Lower leg skin (tissue), 4 donors: ENCODE data around the gene DHX34. TPM values are rescaled to one million over a fixed set of nuclear protein-coding genes. Genes with fewer than 3 reads are reported as not detected.
A peak's percentile ranks its signal among the peaks of the same experiment; 100 is the strongest.

Source experiments
- DNase-seq, 2 donors: peaks; one replicate each; pipeline ENCODE4 v3.0.0-alpha.2; 2019; ENCODE audit warnings: low spot score in 2 of 2
- H3K4me3 ChIP-seq: fragments of 200-600 bp; sonication (generic); 2 replicates; pipeline ENCODE4 v1.5.1; 2017; ENCODE audit warnings: mild to moderate bottlenecking, low read depth; ENCODE audit not compliant: poor library complexity, severe bottlenecking
- CTCF ChIP-seq, 3 donors: fragments of 450-650 bp; IDR thresholded peaks; one replicate each; pipeline ENCODE4 v1.5.1; 2016; ENCODE audit warnings: antibody characterized with exemption in 3 of 3, mild to moderate bottlenecking in 3 of 3, moderate library complexity in 2 of 3
- POLR2A ChIP-seq, 2 donors: fragments of 450-650 bp; IDR thresholded peaks; one replicate each; pipeline ENCODE4 v1.6.1; 2016 to 2017; ENCODE audit warnings: antibody characterized with exemption in 2 of 2, mild to moderate bottlenecking in 1 of 2, moderate library complexity in 1 of 2
- WGBS, 2 donors: methylation state at CpG; one replicate each; pipeline ENCODE4 v1.1.5; 2018; 5-methylcytosine and 5-hydroxymethylcytosine counted together
- intact Hi-C: fragments of 100-400 bp; cut with DNase I; formaldehyde crosslinking; loops from one replicate; pipeline ENCODE4 v1.15.0; 2023; ENCODE audit warnings: low total_unique reads
- total RNA-seq, 4 donors: library from RNA; depleted of rRNA; stranded (reverse); fragments of >200 nt; gene quantifications; one replicate each; pipeline ENCODE4 v1.1.0, GENCODE V29; 2016

The DHX34 gene
- total RNA-seq, 4 donors from 2014 or later = 11.1 to 28.7 (median 18.9) TPM

- 80 to 82% methylated on average over 10 of the region's 10 CpGs for WGBS, 2 donors
- no peak for DNase-seq
- H3K4me3 ChIP-seq = no peak overlapping the region
- no peak for TF ChIP-seq CTCF (IDR thresholded peaks at IDR 0.05)
- no peak for TF ChIP-seq POLR2A (IDR thresholded peaks at IDR 0.05)
- intact Hi-C loops = no loop called here
Measured at GRCh38 chr19:47313754-47314295, 35.3 kb upstream of the DHX34 start.

DNA sequence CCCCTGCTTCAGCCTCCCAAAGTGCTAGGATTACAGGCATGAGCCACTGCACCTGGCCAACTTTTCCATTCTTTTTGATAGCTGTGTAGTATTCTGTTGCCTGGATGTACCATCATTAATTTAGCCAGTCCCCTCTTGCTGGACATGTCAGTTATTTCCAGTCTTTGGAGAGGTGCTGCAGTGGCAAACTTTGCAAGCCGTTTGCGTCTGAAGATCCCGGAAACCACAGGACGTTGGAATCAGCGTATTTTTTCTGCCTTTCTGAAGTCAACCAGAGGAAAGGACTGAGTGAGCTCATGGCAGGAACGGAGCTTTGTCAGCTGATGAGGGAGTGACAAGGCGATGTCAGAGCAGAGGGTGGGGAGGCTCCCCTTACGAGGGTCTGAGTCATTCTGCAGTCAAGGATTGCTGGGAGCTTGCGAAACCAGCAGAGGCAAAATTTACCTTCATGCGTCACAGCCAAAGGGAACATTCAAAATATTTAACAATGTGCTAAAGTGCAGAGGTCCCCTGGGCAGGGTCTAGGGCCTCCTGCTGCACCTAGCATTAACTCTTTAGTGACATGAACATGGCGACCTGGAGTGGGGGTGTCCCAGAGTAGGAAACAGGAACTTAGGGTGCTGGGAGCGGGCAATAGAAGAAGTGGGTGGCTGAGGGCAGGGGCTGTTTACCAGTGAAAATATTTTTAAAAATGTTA is 33.8 kb upstream of the DHX34 start:
- 31 to 40% methylated on average over 12 of the region's 12 CpGs for WGBS, 2 donors
- no peak for TF ChIP-seq POLR2A (IDR thresholded peaks at IDR 0.05)
- no peak for TF ChIP-seq CTCF (IDR thresholded peaks at IDR 0.05)
- no peak overlapping the region for H3K4me3 ChIP-seq
- intact Hi-C loops = no loop called here
- peak; percentile 86 to 94 for DNase-seq

DNA sequence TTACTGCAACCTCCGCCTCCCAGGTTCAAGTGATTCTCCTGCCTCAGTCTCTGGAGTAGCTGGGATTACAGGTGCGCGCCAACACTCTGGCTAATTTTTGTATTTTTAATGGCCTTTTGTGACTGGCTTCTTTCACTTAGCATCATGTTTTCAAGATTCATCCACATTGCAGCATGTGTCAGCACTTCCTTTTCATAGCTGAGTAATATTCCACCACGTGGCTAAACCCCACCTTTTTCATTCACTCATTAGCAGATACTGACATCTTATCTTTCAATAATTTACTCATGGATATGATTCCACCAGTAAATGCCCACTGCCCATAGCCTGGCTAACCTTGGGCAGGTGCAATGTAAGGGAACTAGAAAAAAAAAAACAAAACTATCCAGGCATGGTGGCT is 32.6 kb upstream of the DHX34 start:
- intact Hi-C loops = no loop called here
- TF ChIP-seq CTCF (IDR thresholded peaks at IDR 0.05) (no peak), POLR2A (IDR thresholded peaks at IDR 0.05) (no peak)
- 88 to 90% methylated on average over 4 of the region's 4 CpGs for WGBS, 2 donors
- H3K4me3 ChIP-seq = no peak overlapping the region
- no peak for DNase-seq

- TF ChIP-seq CTCF (IDR thresholded peaks at IDR 0.05) (no peak), POLR2A (IDR thresholded peaks at IDR 0.05) (no peak)
- intact Hi-C loops = no loop called here
- WGBS, 2 donors = 91 to 94% methylated on average over 46 of the region's 46 CpGs
- DNase-seq = no peak
- no peak overlapping the region for H3K4me3 ChIP-seq
Measured at GRCh38 chr19:47319923-47320871, 28.9 kb upstream of the DHX34 start.

DNA sequence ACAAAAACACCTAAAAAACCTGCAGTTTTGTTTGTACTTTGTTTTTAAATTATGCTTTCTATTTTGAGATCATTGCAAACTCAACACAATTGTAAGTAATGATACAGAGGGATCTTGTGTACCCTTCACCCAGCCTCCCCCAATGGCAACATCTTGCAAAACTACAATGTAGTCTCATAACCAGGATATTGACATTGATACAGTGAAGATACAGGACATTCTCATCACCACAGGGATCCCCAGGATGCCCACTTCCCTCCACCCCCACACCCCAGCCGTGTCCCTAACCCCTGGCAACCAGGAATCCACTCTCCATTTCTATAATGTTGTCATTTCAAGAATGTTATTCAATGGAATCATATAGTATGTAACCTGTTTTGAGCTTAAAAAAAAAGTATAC is 27.5 kb upstream of the DHX34 start:
- 75 to 85% methylated on average over 1 of the region's 1 CpG for WGBS, 2 donors
- intact Hi-C loops = no loop called here
- H3K4me3 ChIP-seq = no peak overlapping the region
- DNase-seq = no peak
- no peak for TF ChIP-seq CTCF (IDR thresholded peaks at IDR 0.05)
- TF ChIP-seq POLR2A (IDR thresholded peaks at IDR 0.05) = no peak
